Activated naive CD4-positive, alpha-beta T cell (primary cell): ENCODE measurements around the gene NPDC1.

Experiments
- DNase-seq, 4 experiments: peaks; one replicate each; lab custom pipeline; 2025; lab: John Stamatoyannopoulos, UW

NPDC1 gene

GRCh38 chr9:137056739-137057415 lies 10.9 kb upstream of the NPDC1 start:
- no peak for DNase-seq

- DNase-seq, result no peak
Measured at GRCh38 chr9:137055385-137056364, 9.7 kb upstream of the NPDC1 start.

- DNase-seq, result no peak
Measured at GRCh38 chr9:137054932-137055384, 9.0 kb upstream of the NPDC1 start.

- DNase-seq, result no peak
Measured at GRCh38 chr9:137053944-137054931, 8.3 kb upstream of the NPDC1 start, which contains the start of gene ENTPD2. Gene ENTPD2, minus strand, starts transcription at chr9:137054061. Its CDS starts 64 bp downstream, at chr9:137053997.

GRCh38 chr9:137052998-137053943 lies 7.3 kb upstream of the NPDC1 start:
- no peak for DNase-seq

- no peak for DNase-seq
Measured at GRCh38 chr9:137052293-137052692, 6.3 kb upstream of the NPDC1 start.

- no peak for DNase-seq
Measured at GRCh38 chr9:137051145-137051724, 5.3 kb upstream of the NPDC1 start.

GRCh38 chr9:137050570-137050969 lies 4.6 kb upstream of the NPDC1 start:
- no peak for DNase-seq

GRCh38 chr9:137049544-137050449 lies 3.8 kb upstream of the NPDC1 start:
- peak in 3 of 4 experiments; percentile 22 to 39 (median 26) for DNase-seq

GRCh38 chr9:137048655-137049543 lies 2.9 kb upstream of the NPDC1 start:
- no peak for DNase-seq

GRCh38 chr9:137045294-137046087 lies 486 bp downstream of the NPDC1 start:
- DNase-seq, result no peak

GRCh38 chr9:137044502-137045177 lies 1.3 kb downstream of the NPDC1 start:
- DNase-seq, result no peak

GRCh38 chr9:137044037-137044436 lies 1.9 kb downstream of the NPDC1 start:
- DNase-seq, result no peak

GRCh38 chr9:137042751-137043727 lies 2.9 kb downstream of the NPDC1 start:
- no peak for DNase-seq

GRCh38 chr9:137041124-137041523 lies 4.9 kb downstream of the NPDC1 start:
- no peak for DNase-seq
